GM12873 (cell line): ENCODE data around the gene SCNM1.

ENCODE experiments used
- TF ChIP-seq, protein P1 (sequence below): IDR thresholded peaks from 2 replicates; pipeline ENCODE4 v1.5.1; 2012; ENCODE audit warnings: low read depth, mild to moderate bottlenecking, moderate library complexity, low read length, control low read depth; ENCODE audit not compliant: insufficient read depth; ENCODE audit errors: missing control alignments

SCNM1 gene

GRCh38 chr1:151187205-151187604, 21.3 kb downstream of the SCNM1 start:
- TF ChIP-seq, protein P1, sequence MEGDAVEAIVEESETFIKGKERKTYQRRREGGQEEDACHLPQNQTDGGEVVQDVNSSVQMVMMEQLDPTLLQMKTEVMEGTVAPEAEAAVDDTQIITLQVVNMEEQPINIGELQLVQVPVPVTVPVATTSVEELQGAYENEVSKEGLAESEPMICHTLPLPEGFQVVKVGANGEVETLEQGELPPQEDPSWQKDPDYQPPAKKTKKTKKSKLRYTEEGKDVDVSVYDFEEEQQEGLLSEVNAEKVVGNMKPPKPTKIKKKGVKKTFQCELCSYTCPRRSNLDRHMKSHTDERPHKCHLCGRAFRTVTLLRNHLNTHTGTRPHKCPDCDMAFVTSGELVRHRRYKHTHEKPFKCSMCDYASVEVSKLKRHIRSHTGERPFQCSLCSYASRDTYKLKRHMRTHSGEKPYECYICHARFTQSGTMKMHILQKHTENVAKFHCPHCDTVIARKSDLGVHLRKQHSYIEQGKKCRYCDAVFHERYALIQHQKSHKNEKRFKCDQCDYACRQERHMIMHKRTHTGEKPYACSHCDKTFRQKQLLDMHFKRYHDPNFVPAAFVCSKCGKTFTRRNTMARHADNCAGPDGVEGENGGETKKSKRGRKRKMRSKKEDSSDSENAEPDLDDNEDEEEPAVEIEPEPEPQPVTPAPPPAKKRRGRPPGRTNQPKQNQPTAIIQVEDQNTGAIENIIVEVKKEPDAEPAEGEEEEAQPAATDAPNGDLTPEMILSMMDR: no peak

DNA sequence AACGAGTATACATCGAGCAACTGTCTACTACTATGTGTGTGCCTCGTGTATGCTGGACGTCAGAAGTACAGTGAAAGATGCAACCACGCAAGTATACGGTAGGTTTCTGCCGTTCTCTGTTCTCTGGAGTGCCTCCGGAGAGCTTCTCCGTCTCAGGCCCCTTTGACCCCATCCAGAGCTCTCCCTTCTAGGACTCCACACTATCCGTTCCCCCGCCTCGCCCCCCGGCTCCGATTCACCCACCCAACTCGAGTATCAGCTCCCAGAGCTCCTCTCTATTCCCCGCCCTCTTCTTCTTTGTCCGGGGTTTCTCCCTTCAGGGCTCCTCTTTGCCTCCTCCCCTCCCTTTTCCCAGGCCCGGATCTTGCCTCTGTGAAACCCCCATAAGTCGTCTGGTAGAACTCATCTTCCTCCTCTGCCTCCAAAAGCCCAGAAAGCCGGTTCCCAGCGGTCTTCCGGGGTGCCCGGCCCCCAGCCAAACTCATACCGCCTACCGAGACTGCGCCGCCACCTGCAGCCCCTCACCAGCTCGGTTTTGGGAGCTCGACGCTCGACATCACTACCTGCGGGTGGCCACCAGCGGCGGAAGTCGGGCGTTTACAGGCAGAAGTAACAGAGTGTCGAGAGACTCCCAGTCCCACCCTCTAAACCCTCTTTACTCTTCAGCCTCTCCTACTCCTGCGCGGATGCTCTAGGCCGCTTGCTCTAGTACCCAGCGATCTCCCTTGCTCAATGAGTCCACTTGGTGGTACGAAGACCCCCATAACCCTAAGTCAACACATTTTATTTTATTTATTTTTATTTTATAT, 23.9 kb downstream of the SCNM1 start, which contains the start of gene VPS72:
VPS72 (minus strand) TSS at position 561 of the 809 bp plus-strand sequence; CDS start at position 485, 76 bp downstream.
- TF ChIP-seq, protein P1: no peak

- TF ChIP-seq, protein P1: no peak
Observed at GRCh38 chr1:151192047-151192446, 26.1 kb downstream of the SCNM1 start.

- TF ChIP-seq, protein P1: no peak
Observed at GRCh38 chr1:151193304-151193703, 27.4 kb downstream of the SCNM1 start.

GRCh38 chr1:151193856-151194255, 27.9 kb downstream of the SCNM1 start:
- TF ChIP-seq, protein P1: no peak

DNA sequence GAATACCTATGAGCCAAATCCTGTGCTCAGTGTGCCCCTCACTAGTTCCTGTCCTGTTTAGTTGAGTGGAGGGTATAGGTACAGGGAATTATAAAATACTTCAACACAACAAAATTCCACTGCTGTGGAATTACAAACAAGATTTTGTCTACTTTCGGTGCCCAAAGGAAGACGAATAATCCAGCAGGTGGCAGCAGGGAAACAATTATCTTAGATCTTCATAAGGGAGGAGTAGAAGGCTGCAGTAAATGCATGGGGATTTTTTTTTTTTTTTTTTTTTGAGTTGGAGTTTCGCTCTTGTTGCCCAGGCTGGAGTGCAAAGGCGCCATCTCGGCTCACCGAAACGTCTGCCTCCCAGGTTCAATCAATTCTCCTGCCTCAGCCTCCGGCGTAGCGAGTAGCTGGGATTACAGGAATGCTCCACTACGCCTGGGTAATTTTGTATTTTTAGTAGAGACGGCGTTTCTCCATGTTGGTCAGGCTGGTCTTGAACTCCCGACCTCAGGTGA, 30.4 kb downstream of the SCNM1 start:
- TF ChIP-seq, protein P1: peak; percentile 46

DNA sequence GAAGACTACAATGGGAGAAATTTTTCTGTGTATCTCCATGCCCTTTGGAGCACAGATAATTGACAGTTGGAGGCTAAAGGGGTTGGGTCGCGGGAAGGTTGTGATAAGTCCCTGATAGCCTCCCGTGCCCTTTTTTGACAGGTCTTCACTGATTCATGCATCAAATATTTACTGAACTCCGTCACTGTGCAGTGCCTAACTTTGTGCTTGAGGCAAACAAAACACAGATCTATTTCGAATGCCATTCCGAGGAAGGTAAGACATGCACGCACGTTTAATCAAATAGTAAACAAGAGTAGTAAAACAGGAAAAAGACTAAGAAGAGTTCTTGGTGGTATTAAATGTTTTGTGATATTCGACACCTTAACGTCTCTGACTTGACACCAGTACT, 31.9 kb downstream of the SCNM1 start:
- TF ChIP-seq, protein P1: no peak
